Mesendoderm (in vitro differentiated cells): ENCODE data around the gene PPP1CA.

Source experiments
- DNase-seq: peaks from one replicate; pipeline ENCODE4 v3.0.0; 2013
- H2AK5ac ChIP-seq: 2 replicates; pipeline ENCODE4 v1.6.1; 2013; ENCODE audit warnings: low read length, inconsistent platforms
- H2BK120ac ChIP-seq: 2 replicates; pipeline ENCODE4 v1.6.1; 2013; ENCODE audit warnings: low read depth, mild to moderate bottlenecking, low read length, moderate library complexity, mixed read lengths
- H2BK15ac ChIP-seq: replicated peaks from 2 replicates; pipeline ENCODE4 v1.6.1; 2013; ENCODE audit warnings: low read depth, mild to moderate bottlenecking, moderate library complexity
- H2BK5ac ChIP-seq: 2 replicates; pipeline ENCODE4 v1.6.1; 2013; ENCODE audit warnings: low read length, inconsistent platforms
- H3K18ac ChIP-seq: 2 replicates; pipeline ENCODE4 v1.6.1; 2013; ENCODE audit warnings: mild to moderate bottlenecking, low read length, mixed read lengths
- H3K23ac ChIP-seq: one replicate; pipeline ENCODE4 v1.6.1; 2013; ENCODE audit warnings: low read length
- H3K27ac ChIP-seq: 2 replicates; pipeline ENCODE4 v1.5.1; 2013; ENCODE audit warnings: low read depth, mild to moderate bottlenecking, inconsistent platforms, low read length, moderate library complexity
- H3K27me3 ChIP-seq: 2 replicates; pipeline ENCODE4 v1.6.1; 2013; ENCODE audit warnings: low read length, control low read depth, mild to moderate bottlenecking, inconsistent platforms; ENCODE audit not compliant: insufficient read depth, poor library complexity
- H3K36me3 ChIP-seq: 2 replicates; pipeline ENCODE4 v1.6.1; 2013; ENCODE audit warnings: low read length, inconsistent platforms; ENCODE audit not compliant: control insufficient read depth, insufficient read depth
- H3K4ac ChIP-seq: one replicate; pipeline ENCODE4 v1.6.1; 2013; ENCODE audit warnings: low read depth, mild to moderate bottlenecking, low read length, moderate library complexity
- H3K4me1 ChIP-seq: 2 replicates; pipeline ENCODE4 v1.6.1; 2013; ENCODE audit warnings: low read depth, low read length, inconsistent platforms; ENCODE audit not compliant: control insufficient read depth
- H3K4me2 ChIP-seq: 2 replicates; pipeline ENCODE4 v1.6.1; 2013; ENCODE audit warnings: low read length
- H3K4me3 ChIP-seq: 2 replicates; pipeline ENCODE4 v1.5.1; 2013; ENCODE audit warnings: mild to moderate bottlenecking, low read length
- H3K56ac ChIP-seq: one replicate; pipeline ENCODE4 v1.6.1; 2013; ENCODE audit warnings: low read length
- H3K79me1 ChIP-seq: 2 replicates; pipeline ENCODE4 v1.6.1; 2013; ENCODE audit warnings: low read length, inconsistent platforms
- H3K79me2 ChIP-seq: 2 replicates; pipeline ENCODE4 v1.6.1; 2013; ENCODE audit warnings: mild to moderate bottlenecking, low read length; ENCODE audit not compliant: control insufficient read depth, insufficient read depth
- H3K9ac ChIP-seq: 2 replicates; pipeline ENCODE4 v1.6.1; 2013; ENCODE audit warnings: low read length, inconsistent platforms
- H4K5ac ChIP-seq: one replicate; pipeline ENCODE4 v1.6.1; 2013; ENCODE audit warnings: low read length
- H4K8ac ChIP-seq: one replicate; pipeline ENCODE4 v1.6.1; 2013; ENCODE audit warnings: low read depth, mild to moderate bottlenecking, control low read depth, low read length, moderate library complexity
- WGBS: extraction: QIAGEN DNeasy Blood & Tissue Kit; methylation state at CpG from one replicate; pipeline ENCODE4 v1.1.7; 2013; ENCODE audit warnings: low lambda C conversion rate, missing lambda C conversion rate; ENCODE audit not compliant: insufficient coverage; ENCODE audit errors: extremely low coverage; 5-methylcytosine and 5-hydroxymethylcytosine counted together

Gene PPP1CA

GRCh38 chr11:67442504-67443404 is 41.1 kb upstream of the PPP1CA start:
- DNase-seq, result peak; percentile 24
- H4K5ac ChIP-seq, result no peak overlapping the region
- WGBS, result no CpG with 5 or more reads among the region's 45 CpGs
- peak overlapping the region; percentile 91 for H3K56ac ChIP-seq
- H3K4me1 ChIP-seq, result no peaks in the 10 kb centered on the region
- H3K27ac ChIP-seq, result no peak overlapping the region
- peak overlapping the region; percentile 61 for H3K18ac ChIP-seq
- peak overlapping the region; percentile 76 for H3K4ac ChIP-seq
- H2AK5ac ChIP-seq, result no peak overlapping the region
- H3K4me3 ChIP-seq, result peak overlapping the region; percentile 79
- H3K79me2 ChIP-seq, result no peaks in the 10 kb centered on the region
- no peaks in the 10 kb centered on the region for H3K79me1 ChIP-seq
- H2BK5ac ChIP-seq, result no peak overlapping the region
- no peaks in the 10 kb centered on the region for H3K36me3 ChIP-seq
- no peaks in the 10 kb centered on the region for H3K27me3 ChIP-seq
- H2BK15ac ChIP-seq, result no peak overlapping the region
- H4K8ac ChIP-seq, result no peak overlapping the region
- no peak overlapping the region for H2BK120ac ChIP-seq
- H3K4me2 ChIP-seq, result peak overlapping the region; percentile 22
- peak overlapping the region; percentile 7 for H3K23ac ChIP-seq
- peak overlapping the region; percentile 94 for H3K9ac ChIP-seq

GRCh38 chr11:67441731-67442351 is 40.2 kb upstream of the PPP1CA start:
- H3K18ac ChIP-seq, result no peak overlapping the region

GRCh38 chr11:67441098-67441563 is 39.5 kb upstream of the PPP1CA start:
- H3K36me3 ChIP-seq, result no peaks in the 10 kb centered on the region
- H3K27ac ChIP-seq, result no peak overlapping the region
- H3K23ac ChIP-seq, result no peak overlapping the region
- H3K79me1 ChIP-seq, result no peaks in the 10 kb centered on the region
- no peak overlapping the region for H2BK5ac ChIP-seq
- H3K9ac ChIP-seq, result no peak overlapping the region
- no peak overlapping the region for H3K4me3 ChIP-seq
- H3K4me2 ChIP-seq, result no peak overlapping the region
- no peak overlapping the region for H2AK5ac ChIP-seq
- H2BK120ac ChIP-seq, result no peak overlapping the region
- no peak overlapping the region for H3K56ac ChIP-seq
- H3K79me2 ChIP-seq, result no peaks in the 10 kb centered on the region
- no peak overlapping the region for H4K5ac ChIP-seq
- DNase-seq, result no peak
- H3K4ac ChIP-seq, result no peak overlapping the region
- H3K27me3 ChIP-seq, result no peaks in the 10 kb centered on the region
- no peak overlapping the region for H2BK15ac ChIP-seq
- no peak overlapping the region for H4K8ac ChIP-seq
- no CpG with 5 or more reads among the region's 21 CpGs for WGBS
- H3K18ac ChIP-seq, result no peak overlapping the region
- H3K4me1 ChIP-seq, result peaks cover 2% of the 10 kb centered on the region

More at GRCh38 chr11:67441731-67442351, 40.2 kb upstream of the PPP1CA start:
- no peaks in the 10 kb centered on the region for H3K36me3 ChIP-seq
- H3K4me1 ChIP-seq, result no peaks in the 10 kb centered on the region
- H3K4ac ChIP-seq, result no peak overlapping the region
- no peaks in the 10 kb centered on the region for H3K79me2 ChIP-seq
- H4K5ac ChIP-seq, result no peak overlapping the region
- H3K27ac ChIP-seq, result no peak overlapping the region
- H3K56ac ChIP-seq, result no peak overlapping the region
- no peaks in the 10 kb centered on the region for H3K27me3 ChIP-seq
- no CpG with 5 or more reads among the region's 28 CpGs for WGBS
- no peak overlapping the region for H4K8ac ChIP-seq
- DNase-seq, result no peak
- H3K4me2 ChIP-seq, result no peak overlapping the region
- H3K79me1 ChIP-seq, result no peaks in the 10 kb centered on the region
- H3K4me3 ChIP-seq, result no peak overlapping the region
- no peak overlapping the region for H2BK5ac ChIP-seq
- H2AK5ac ChIP-seq, result no peak overlapping the region
- no peak overlapping the region for H2BK15ac ChIP-seq
- no peak overlapping the region for H2BK120ac ChIP-seq
- H3K9ac ChIP-seq, result no peak overlapping the region
- H3K23ac ChIP-seq, result no peak overlapping the region

- H3K18ac ChIP-seq, result no peak overlapping the region
- no peak overlapping the region for H2BK5ac ChIP-seq
- H2BK120ac ChIP-seq, result no peak overlapping the region
- H3K79me2 ChIP-seq, result no peaks in the 10 kb centered on the region
- H3K27me3 ChIP-seq, result no peaks in the 10 kb centered on the region
- H2AK5ac ChIP-seq, result no peak overlapping the region
- no peak overlapping the region for H3K4me3 ChIP-seq
- WGBS, result no CpG with 5 or more reads among the region's 17 CpGs
- DNase-seq, result no peak
- no peaks in the 10 kb centered on the region for H3K36me3 ChIP-seq
- H3K56ac ChIP-seq, result no peak overlapping the region
- H3K4me2 ChIP-seq, result no peak overlapping the region
- no peak overlapping the region for H3K23ac ChIP-seq
- H3K4me1 ChIP-seq, result peaks cover 2% of the 10 kb centered on the region
- no peaks in the 10 kb centered on the region for H3K79me1 ChIP-seq
- no peak overlapping the region for H4K8ac ChIP-seq
- no peak overlapping the region for H2BK15ac ChIP-seq
- H3K4ac ChIP-seq, result no peak overlapping the region
- no peak overlapping the region for H3K9ac ChIP-seq
- no peak overlapping the region for H4K5ac ChIP-seq
- no peak overlapping the region for H3K27ac ChIP-seq
These were observed 38.8 kb upstream of the PPP1CA start for GRCh38 chr11:67440229-67441097.

- Histone ChIP-seq H3K4ac (no peak overlapping the region), H3K4me3 (no peak overlapping the region), H3K27me3 (no peaks in the 10 kb centered on the region), H3K36me3 (no peaks in the 10 kb centered on the region), H3K79me1 (no peaks in the 10 kb centered on the region), H3K79me2 (no peaks in the 10 kb centered on the region), H4K8ac (no peak overlapping the region), H3K4me1 (peaks cover 2% of the 10 kb centered on the region), H3K4me2 (no peak overlapping the region), H2BK120ac (no peak overlapping the region), H3K56ac (no peak overlapping the region), H2AK5ac (no peak overlapping the region), H3K27ac (no peak overlapping the region), H3K9ac (no peak overlapping the region), H4K5ac (no peak overlapping the region), H2BK15ac (no peak overlapping the region), H3K23ac (no peak overlapping the region), H2BK5ac (no peak overlapping the region), H3K18ac (no peak overlapping the region)
- no CpG with 5 or more reads among the region's 31 CpGs for WGBS
- DNase-seq, result peak; percentile 62
These were observed 37.9 kb upstream of the PPP1CA start for GRCh38 chr11:67439321-67440228.
